ENCODE measurements around the gene VSX2.

Gene VSX2

GRCh38 chr14:74245292-74245691 is 6.0 kb downstream of the VSX2 start:
- no peak for TF ChIP-seq CTCF (IDR thresholded peaks at IDR 0.05; ENCODE audit: extremely low read depth, insufficient read depth, missing control alignments)
- no peak for DNase-seq (ENCODE audit: low spot score)
- in situ Hi-C loops (cut with MboI; ENCODE audit: low pct_unique_long_range_greater_than_20kb, low sequenced_read_pairs, unreplicated experiment): no loop called here

DNA sequence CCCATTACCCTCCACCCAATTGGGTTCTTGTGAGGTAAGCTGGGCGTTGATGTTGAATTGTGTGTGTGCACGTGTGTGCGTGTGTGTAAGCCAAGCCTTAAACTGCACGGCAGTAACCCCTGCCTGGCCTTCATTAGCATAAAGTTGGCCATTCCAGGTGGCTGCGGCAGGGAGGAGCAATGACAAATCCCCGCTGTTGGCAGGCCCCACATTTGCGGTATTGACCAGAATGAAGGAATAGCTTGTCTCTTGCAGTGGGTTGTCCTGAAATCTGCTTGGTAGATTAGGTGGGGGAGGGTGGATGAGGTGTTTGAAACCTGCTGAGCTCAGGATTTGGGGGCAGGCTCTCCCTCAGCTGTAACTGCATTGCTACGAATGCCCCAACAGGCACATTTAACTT is 7.3 kb downstream of the VSX2 start:
- no peak for DNase-seq (ENCODE audit: low spot score)
- no peak for TF ChIP-seq CTCF (IDR thresholded peaks at IDR 0.05; ENCODE audit: extremely low read depth, insufficient read depth, missing control alignments)
- in situ Hi-C loops (cut with MboI; ENCODE audit: low pct_unique_long_range_greater_than_20kb, low sequenced_read_pairs, unreplicated experiment): no loop called here

- TF ChIP-seq CTCF (IDR thresholded peaks at IDR 0.05; ENCODE audit: extremely low read depth, insufficient read depth, missing control alignments): no peak
- DNase-seq (ENCODE audit: low spot score): no peak
- in situ Hi-C loops (cut with MboI; ENCODE audit: low pct_unique_long_range_greater_than_20kb, low sequenced_read_pairs, unreplicated experiment): no loop called here
These were observed 8.8 kb downstream of the VSX2 start for GRCh38 chr14:74248017-74248416.

GRCh38 chr14:74249433-74250375 is 10.5 kb downstream of the VSX2 start:
- in situ Hi-C loops (cut with MboI; ENCODE audit: low pct_unique_long_range_greater_than_20kb, low sequenced_read_pairs, unreplicated experiment): no loop called here
- DNase-seq (ENCODE audit: low spot score): no peak

DNA sequence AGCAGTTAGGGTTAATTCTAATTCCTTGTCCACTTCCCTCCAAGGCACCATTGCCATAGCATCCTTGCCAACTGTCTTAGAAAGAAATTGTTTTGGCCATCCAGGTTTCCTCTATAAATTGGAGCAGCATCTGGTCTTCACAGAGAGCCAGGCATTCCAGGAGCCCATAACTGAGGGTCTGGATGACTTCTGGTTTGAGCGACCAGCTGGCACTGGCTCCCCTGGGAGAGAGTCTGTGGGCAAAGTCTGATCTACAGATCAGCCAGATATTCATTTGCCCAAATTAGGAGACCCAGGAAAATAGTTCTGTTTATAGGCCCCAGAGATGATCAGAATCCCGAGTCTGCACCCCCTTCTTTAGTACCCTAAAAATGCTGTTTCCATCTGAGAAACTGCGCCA is 16.0 kb downstream of the VSX2 start:
- in situ Hi-C loops (cut with MboI; ENCODE audit: low pct_unique_long_range_greater_than_20kb, low sequenced_read_pairs, unreplicated experiment): no loop called here
- no peak for DNase-seq (ENCODE audit: low spot score)

More at GRCh38 chr14:74249433-74250375, 10.5 kb downstream of the VSX2 start:
- TF ChIP-seq CTCF (IDR thresholded peaks at IDR 0.05; ENCODE audit: extremely low read depth, insufficient read depth, missing control alignments): no peak

More for the DNA sequence above, 16.0 kb downstream of the VSX2 start:
- no peak for TF ChIP-seq CTCF (IDR thresholded peaks at IDR 0.05; ENCODE audit: extremely low read depth, insufficient read depth, missing control alignments)

Measured in GM13977 (cell line).